GM19463 (cell line): ENCODE data around the gene TMEM238.
"Not testable (repeated sequence)": the region's sequence is repeated elsewhere in the genome, so short reads cannot be mapped to it uniquely, and the experiment has no call there.

Experiments used
- ATAC-seq: cut with Tn5 transposase; IDR thresholded peaks from one replicate; pipeline ENCODE4 v1.9.1; 2021; ENCODE audit warnings: mild to moderate bottlenecking, moderate library complexity; ENCODE audit not compliant: unreplicated experiment

Gene TMEM238

DNA sequence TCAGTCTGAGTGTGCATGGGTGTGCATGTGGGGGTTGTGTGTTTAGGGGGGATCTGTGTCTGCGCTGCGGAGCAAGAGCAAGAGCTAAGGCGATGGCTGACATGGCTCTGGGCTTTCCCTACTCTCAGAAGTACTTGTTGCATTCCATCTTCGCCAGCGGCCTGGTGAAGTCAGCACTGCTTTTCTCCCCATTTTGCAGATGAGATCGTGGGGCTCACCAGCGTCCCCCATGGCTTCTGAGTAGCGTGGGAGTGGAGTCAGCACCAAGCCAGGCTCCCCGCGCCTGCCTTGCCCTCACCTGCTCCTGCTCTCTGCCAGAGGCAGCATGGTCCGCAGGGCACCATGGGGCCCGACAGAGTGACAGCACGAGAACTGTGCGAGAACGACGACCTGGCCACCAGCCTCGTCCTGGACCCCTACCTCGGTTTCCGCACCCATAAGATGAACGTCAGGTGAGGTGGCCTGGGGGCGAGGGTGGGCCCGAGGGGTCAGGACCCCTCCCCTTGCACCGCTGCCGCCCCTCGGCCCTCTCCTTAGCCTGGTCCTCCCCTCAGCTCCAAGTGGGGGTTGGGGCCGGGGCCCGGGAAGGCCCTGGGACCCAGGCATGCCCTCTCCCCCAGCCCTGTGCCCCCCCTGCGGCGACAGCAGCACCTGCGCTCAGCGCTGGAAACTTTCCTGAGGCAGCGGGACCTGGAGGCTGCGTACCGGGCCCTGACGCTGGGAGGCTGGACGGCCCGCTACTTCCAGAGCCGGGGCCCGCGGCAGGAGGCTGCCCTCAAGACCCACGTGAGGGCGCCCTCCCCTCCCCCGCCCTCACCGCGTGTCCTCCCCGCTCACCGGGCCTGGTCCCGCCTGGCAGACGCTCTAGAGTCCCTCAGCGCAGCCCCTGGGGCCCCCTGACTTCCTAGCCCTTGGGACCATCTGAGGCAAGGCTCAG, 42.2 kb downstream of the TMEM238 start:
- ATAC-seq, result no peak

DNA sequence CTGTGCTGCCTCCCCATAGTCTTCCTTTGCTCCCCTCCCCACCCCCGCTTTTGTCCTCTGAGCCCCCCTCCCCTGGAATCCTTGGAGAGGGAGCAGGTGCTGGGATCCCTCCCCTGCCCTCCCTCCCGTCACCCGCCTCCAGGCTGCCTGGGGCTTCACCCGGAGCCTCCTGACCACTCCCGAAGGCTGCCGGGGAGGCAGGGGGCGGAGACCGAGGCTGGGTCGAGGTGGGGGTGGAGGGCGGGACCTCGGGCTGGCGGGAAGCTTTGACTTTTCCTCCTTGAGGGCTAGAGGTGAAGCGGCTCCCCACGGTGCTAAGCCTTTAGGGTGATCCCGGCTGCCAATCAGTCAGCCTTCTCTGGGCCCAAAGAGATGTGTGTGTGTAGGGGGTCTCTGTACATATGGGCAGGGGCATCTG, 42.9 kb downstream of the TMEM238 start:
- ATAC-seq, result no peak

DNA sequence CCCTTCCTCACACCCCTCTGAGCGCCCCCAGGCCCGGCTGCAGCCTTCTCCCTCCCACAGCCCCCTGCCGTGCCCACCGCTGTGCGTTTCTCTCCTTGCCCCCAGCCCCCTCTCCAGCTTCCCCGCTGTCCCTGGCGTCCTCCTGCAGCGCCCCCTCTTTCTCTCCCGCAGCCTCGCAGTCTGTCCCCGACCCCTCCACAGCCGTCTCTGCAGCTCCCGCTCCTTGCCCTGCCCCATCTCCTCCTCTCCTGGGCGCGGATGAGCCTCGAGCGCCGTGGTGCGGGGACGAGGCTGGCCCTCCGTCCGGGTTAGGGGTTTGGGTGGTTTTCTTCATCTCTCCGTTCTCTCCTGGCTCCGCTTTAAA, 43.3 kb downstream of the TMEM238 start:
- no peak for ATAC-seq

DNA sequence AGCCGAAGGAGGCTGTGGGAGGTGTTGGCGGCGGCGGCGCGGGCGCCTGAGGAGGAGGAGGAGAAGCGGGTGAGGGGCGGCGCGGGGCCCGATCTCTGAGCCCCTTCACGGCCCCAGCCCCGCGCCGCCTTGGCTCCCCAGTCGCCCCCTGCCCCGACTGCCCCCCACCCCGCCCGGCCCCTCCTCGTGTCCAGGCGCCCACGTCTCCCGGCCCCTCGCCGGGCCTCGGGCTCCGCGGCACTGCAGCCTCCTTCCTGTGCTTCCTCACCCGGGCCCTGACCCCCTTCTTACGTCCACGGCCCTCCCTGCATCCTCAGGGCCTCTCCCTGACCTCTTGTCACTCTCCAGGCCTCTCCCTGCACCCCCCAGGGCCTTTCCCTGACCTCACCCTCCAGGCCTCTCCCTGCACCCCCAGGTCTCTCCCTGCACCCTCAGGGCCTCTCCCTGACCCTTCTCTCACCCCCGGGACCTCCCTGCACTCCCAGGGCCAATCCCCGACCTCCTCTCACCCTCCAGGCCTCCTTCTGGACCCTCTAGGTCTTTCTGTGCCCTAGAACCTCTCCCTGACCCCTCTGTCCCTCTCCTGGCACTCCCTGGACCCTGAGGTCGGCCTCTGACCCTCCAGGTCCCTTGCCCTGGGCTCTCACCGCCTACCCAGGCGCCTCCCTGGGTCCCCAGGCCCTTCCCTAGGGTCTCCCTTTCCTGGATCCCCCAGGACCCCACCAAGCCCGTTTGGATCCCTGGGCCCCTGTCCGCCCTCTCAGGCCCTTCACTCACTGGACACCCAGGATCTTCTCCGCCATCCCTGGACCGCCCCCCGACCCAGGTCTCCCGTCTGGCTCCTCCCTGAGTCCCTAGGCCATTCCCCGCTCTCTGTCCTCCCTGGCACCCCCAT, 44.0 kb downstream of the TMEM238 start:
- no peak for ATAC-seq

DNA sequence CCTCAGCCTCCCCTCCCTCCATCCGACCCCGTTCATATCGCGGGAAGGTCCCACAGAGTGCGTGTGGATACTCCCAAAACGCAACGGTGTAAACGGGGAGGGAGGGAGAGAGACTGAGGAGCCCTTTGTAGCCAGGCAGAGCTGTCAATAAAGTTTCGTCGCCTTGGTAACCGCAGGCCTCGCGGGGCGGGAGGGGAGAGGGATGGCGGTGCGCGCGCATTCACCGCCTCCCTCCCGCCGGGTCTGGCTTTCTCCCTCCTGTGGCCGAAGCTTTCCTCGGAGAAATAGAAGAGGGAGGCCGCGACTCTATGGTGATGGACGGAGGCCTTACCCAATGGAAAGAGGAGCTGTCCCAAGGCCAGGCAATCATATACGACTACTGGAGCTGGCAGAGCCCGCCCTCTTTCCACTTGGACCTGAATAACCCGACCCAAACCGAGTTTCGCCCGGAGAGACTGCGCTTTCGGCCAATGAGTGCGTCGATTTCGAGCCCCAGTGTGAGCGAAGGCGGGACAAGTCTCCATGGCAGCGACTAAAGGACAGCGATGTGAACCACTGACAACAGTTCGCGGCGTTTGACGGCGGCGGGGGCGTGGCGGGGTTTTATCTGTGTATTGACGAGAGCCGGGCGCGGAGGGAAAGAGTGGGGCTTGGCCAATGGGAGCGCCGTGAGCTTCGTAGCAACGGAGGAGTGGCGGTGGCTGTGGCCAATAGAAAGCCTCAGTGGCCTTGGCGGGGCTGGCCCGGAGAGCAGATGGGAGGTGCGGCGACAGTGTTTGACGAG, 44.8 kb downstream of the TMEM238 start, which contains the start of gene KMT5C:
Gene KMT5C, plus strand, starts transcription at position 772 of the 784 bp plus-strand sequence. CDS start 2,061 bp downstream, outside the sequence.
- ATAC-seq, result peak; percentile 76

DNA sequence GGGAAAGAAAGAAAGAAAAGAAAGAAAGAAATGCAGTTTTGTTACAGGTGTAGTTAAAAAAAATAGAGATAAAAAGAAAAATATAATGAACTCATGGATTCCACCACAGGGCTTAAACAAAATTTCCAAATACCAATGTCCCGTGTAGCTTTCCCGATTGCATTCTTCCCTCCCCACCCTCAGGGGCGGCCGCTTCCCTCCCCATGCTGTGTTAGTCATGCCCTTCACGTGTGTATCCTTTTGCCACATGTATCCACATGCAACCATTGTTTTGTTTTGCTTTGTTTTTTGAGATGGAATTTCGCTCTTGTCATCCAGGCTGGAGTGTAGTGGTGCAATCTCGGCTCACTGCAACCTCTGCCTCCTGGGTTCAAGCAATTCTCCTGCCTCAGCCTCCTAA, 48.0 kb downstream of the TMEM238 start:
- ATAC-seq, result no peak

DNA sequence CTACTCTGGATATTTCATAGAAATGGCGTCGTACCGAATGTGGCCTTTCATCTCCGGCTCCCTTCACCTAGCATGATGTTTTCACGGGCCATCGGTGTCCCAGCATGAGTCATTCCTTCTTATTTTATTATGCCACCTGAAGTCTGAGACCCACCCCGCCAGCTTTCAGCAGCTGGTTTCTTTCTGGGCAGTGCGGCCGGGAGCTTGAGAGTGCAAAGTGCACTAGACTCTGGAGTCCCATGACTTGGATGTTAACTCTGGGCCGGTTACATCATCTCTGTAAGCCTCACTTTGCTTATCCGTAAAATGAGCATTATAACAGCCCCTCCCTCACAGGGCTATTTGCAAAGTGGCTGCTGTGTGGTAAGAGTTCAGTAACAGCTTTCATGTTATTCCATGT, 50.2 kb downstream of the TMEM238 start:
- no peak for ATAC-seq

DNA sequence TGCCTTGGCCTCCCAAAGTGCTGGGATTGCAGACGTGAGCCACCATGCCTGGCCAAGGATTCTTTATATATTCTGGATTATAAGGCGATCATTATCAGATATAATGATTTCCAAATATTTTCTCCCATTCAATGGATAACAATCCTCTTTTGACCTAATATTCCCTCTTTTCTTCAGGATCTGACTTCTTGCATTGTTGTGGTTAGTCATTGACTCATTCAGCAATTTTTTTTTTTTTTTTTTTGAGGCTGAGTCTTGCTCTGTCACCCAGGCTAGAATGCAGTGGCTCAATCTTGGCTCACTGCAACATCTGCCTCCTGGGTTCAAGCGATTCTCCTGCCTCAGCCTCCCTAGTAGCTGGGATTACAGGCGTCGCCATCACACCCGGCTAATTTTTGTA, 54.3 kb downstream of the TMEM238 start:
- ATAC-seq, result not testable (repeated sequence)
